Body of pancreas (tissue), 4 donors: ENCODE data around the gene TBCEL. TPM values are rescaled to one million over a fixed set of nuclear protein-coding genes. Genes with fewer than 3 reads are reported as not detected.
"Not testable (repeated sequence)": the region's sequence is repeated elsewhere in the genome, so short reads cannot be mapped to it uniquely, and the experiment has no call there.

Source experiments
- ATAC-seq: fragments of 150-250 bp; one replicate; pipeline ENCODE4 v1.9.1; 2016
- DNase-seq, 4 donors: peaks; one replicate each; pipeline ENCODE4 v3.0.0-alpha.2; 2019
- H3K27ac ChIP-seq, 4 donors: fragments of 200-600 bp; sonication (generic); 1 replicate in 3 of 4; 2 replicates in 1 of 4; pipeline versions ENCODE4 v1.5.1 to v1.6.1; 2016 to 2019; ENCODE audit warnings: mild to moderate bottlenecking in 1 of 4, mixed read lengths in 1 of 4, moderate library complexity in 1 of 4
- H3K27me3 ChIP-seq, 2 donors: fragments of 200-600 bp; sonication (generic); one replicate each; pipeline ENCODE4 v1.6.0; 2016; ENCODE audit warnings: mild to moderate bottlenecking in 1 of 2
- H3K36me3 ChIP-seq, 2 donors: fragments of 200-600 bp; sonication (generic); replicated peaks in 1 of 2; 2 replicates each; pipeline ENCODE4 v1.5.1; 2016; ENCODE audit warnings: low read depth in 2 of 2; ENCODE audit not compliant: insufficient read depth in 1 of 2
- H3K4me1 ChIP-seq: fragments of 200-600 bp; sonication (generic); one replicate; pipeline ENCODE4 v1.6.0; 2016
- H3K4me3 ChIP-seq, 2 donors: fragments of 200-600 bp; sonication (generic); 1 replicate in 1 of 2; 2 replicates in 1 of 2; pipeline ENCODE4 v1.5.1; 2016 to 2019
- H3K9me3 ChIP-seq, 3 donors: fragments of 200-600 bp; sonication (generic); 1 replicate in 2 of 3; 2 replicates in 1 of 3; pipeline ENCODE4 v1.5.1; 2016
- POLR2A ChIP-seq, 3 donors: fragments of 450-650 bp; IDR thresholded peaks; one replicate each; pipeline ENCODE4 v1.6.1; 2016; ENCODE audit warnings: antibody characterized with exemption in 3 of 3, mild to moderate bottlenecking in 2 of 3
- WGBS, 2 donors: methylation state at CpG; one replicate each; pipeline ENCODE4 v1.1.5; 2017; 5-methylcytosine and 5-hydroxymethylcytosine counted together
- intact Hi-C: fragments of 100-400 bp; cut with DNase I; formaldehyde crosslinking; loops from one replicate; pipeline ENCODE4 v1.15.1; 2023
- total RNA-seq, 2 donors: library from RNA; depleted of rRNA; stranded (reverse); fragments of >200 nt; gene quantifications; one replicate each; pipeline ENCODE4 v1.1.0, GENCODE V29; 2016
- TF ChIP-seq, protein P1 (sequence below), 7 experiments: fragments of 450-650 bp in 4 of 7; fragments of 200-600 bp in 3 of 7; sonication (generic) in 3 of 7; IDR thresholded peaks; one replicate each; pipeline ENCODE4 v1.5.1; 2016 to 2019; ENCODE audit warnings: antibody characterized with exemption in 7 of 7

Gene TBCEL
- total RNA-seq, 2 donors from 2014 or later: 5.9 to 14.8 TPM

DNA sequence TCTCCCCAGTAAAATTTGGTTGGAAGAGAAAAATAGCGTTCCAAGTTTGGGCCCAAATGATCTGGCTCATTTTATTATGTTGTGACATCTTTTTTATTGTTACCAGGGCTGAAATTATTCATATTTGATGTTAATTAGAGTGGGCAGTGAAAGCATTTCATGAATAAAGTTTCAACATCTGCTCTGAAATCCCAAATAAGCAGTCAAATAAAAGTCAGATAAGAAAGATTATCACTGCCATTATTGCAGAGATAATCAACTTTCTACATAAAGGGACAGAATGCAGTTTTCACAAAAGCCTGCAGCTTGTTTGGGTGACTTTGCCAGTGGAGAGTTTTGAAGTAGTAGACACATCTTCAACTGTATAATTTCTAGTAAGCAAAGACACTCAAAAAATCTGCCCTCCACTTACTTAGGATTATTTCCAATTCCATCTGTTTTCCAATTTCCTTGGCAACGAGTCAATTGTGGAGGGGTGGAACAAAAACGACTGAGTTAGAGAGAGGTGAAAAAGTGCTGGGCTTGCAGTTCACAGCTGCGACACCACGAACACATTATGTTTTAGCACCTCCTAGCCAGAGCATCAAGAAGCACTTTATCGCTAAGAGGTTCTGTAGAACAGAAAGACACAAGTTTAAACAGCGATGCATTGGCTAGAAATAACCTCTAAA, 86.1 kb downstream of the TBCEL start:
- WGBS, 2 donors: 62 to 63% methylated on average over 7 of the region's 7 CpGs
- Histone ChIP-seq H3K27ac (no peak overlapping the region), H3K4me1 (no peaks in the 10 kb centered on the region), H3K9me3 (no peaks in the 10 kb centered on the region), H3K36me3 (no peaks in the 10 kb centered on the region), H3K27me3 (no peaks in the 10 kb centered on the region), H3K4me3 (no peak overlapping the region)
- intact Hi-C loops: no loop called here
- TF ChIP-seq POLR2A (IDR thresholded peaks at IDR 0.05): no peak
- TF ChIP-seq, protein P1, sequence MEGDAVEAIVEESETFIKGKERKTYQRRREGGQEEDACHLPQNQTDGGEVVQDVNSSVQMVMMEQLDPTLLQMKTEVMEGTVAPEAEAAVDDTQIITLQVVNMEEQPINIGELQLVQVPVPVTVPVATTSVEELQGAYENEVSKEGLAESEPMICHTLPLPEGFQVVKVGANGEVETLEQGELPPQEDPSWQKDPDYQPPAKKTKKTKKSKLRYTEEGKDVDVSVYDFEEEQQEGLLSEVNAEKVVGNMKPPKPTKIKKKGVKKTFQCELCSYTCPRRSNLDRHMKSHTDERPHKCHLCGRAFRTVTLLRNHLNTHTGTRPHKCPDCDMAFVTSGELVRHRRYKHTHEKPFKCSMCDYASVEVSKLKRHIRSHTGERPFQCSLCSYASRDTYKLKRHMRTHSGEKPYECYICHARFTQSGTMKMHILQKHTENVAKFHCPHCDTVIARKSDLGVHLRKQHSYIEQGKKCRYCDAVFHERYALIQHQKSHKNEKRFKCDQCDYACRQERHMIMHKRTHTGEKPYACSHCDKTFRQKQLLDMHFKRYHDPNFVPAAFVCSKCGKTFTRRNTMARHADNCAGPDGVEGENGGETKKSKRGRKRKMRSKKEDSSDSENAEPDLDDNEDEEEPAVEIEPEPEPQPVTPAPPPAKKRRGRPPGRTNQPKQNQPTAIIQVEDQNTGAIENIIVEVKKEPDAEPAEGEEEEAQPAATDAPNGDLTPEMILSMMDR (IDR thresholded peaks at IDR 0.05): no peak
- ATAC-seq: no peak
- no peak for DNase-seq

DNA sequence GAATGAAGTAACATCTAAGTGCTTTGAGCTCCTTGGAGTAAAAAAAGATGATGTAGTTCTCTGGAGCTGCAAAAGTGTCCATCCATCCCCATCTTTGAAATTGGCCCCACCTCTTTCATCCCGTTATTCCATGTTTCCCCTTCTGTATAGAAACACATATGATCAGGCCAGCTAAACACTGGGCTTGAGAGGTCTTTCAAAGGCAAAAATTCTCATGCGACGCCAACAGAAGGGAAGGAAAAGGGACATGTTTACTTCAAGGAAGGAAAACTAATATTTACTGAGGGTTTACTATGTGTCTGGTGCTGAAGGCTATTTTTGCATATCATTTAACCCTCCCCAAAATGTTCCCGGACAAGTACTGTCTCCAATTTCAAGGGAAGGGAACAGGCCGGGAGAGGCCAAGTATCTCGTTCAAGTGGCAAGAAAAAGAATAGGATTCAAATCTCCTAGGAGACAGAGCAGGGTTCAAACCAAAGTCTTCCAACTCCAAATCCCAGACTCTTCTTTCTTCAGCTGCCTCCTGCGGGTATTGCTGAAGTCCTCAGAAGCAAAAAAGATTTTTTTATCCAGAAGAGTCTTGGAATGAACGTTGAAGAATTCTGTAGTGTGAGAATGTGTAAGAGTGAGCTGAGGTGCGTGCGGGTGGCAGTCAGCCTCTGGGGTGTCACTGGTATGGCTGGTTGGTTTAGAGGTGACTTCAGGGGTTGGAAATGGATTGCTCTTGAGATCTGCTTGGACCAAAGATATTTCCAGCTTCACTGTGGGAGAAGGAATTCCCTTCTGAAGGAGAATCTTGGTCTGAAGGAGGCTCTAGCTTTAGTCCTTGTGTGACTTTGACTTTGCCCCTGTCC, 87.2 kb downstream of the TBCEL start:
- H3K9me3 ChIP-seq: no peaks in the 10 kb centered on the region
- no peak for DNase-seq
- no peaks in the 10 kb centered on the region for H3K27me3 ChIP-seq
- H3K4me1 ChIP-seq: no peaks in the 10 kb centered on the region
- H3K36me3 ChIP-seq: no peaks in the 10 kb centered on the region
- intact Hi-C loops: no loop called here
- H3K4me3 ChIP-seq: no peak overlapping the region
- TF ChIP-seq, protein P1 (IDR thresholded peaks at IDR 0.05): no peak
- no peak for TF ChIP-seq POLR2A (IDR thresholded peaks at IDR 0.05)
- WGBS, 2 donors: 65 to 75% methylated on average over 10 of the region's 10 CpGs
- ATAC-seq: no peak
- H3K27ac ChIP-seq: no peak overlapping the region

DNA sequence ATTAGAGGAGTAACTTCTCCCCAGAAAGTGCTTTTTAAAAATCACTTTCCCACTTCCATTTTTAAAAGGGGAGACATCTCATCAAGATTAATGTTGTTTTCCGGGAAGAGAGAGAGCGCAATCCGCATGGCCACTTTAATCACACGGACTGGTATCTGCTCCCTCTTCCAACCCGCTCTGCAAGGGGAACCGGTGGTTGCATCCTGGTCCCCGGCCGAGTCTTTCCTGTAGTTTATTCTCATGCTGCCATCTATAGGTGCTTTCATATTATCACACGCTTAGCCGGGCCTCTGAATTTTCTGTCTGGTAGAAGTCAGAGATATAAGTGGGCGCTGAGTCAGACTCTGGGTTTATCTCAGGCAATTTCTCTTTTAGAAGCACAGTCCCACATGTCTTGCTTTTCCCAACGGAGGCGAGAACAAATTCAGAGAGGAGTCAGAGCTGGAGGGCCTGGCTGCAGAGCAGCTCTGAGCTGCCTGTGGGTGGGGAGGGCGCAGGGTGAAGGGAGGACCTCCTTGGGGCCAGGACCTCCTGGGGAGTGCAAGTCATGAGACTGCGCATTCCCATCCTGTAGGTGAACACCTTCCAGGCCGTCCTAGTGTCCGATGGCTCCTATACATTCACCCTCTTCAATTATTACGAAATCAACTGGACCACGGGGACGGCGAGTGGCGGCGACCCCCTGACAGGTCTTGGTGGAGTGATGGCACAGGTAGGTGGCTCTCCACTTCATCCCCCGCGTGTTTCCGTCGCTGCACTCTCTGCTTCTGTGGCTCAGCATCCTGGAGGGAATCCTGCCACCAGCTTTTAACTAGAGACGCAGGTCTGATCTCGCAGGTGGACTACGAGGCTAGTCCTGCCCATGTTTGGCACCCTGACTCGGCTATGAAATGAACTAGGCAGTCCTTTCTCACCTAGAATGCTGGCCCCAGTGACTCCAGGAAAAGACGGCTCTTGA, 88.9 kb downstream of the TBCEL start:
- H3K36me3 ChIP-seq: no peaks in the 10 kb centered on the region

DNA sequence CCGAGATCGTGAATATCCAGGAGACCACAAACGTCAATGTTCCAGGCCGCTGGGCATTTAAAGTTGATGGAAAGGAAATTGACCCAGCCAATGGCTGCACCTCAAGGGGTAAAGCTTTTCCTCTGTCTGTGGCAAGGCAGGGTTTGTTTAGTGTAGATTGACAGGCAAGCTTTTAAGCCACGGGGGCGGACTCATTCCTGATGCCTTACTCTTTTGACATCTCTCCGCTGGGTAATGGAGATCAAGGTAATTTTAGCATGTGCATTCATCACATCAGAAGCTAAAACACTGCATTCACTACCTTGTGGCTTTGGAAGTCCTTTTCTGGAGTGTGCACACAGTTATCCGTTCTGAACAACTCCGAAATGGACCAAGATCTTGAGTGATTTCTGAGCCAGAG, 89.7 kb downstream of the TBCEL start:
- no peak overlapping the region for H3K27ac ChIP-seq
- no peak for TF ChIP-seq POLR2A (IDR thresholded peaks at IDR 0.05)
- TF ChIP-seq, protein P1 (IDR thresholded peaks at IDR 0.05): no peak
- H3K4me1 ChIP-seq: no peaks in the 10 kb centered on the region
- no peaks in the 10 kb centered on the region for H3K9me3 ChIP-seq
- no peak for DNase-seq
- no peaks in the 10 kb centered on the region for H3K27me3 ChIP-seq
- no peak for ATAC-seq
- no peak overlapping the region for H3K4me3 ChIP-seq
- WGBS, 2 donors: 72 to 77% methylated on average over 9 of the region's 9 CpGs
- H3K36me3 ChIP-seq: no peaks in the 10 kb centered on the region
- intact Hi-C loops: no loop called here

More for the DNA sequence above, 88.9 kb downstream of the TBCEL start:
- DNase-seq (peak; percentile 46 to 70 (median 64)), ATAC-seq (peak; percentile 76)
- 36 to 42% methylated on average over 28 to 32 of the region's 32 CpGs for WGBS, 2 donors
- intact Hi-C loops: no loop called here
- H3K27ac ChIP-seq: no peak overlapping the region
- no peak overlapping the region for H3K4me3 ChIP-seq
- H3K9me3 ChIP-seq: no peaks in the 10 kb centered on the region
- no peaks in the 10 kb centered on the region for H3K4me1 ChIP-seq
- H3K27me3 ChIP-seq: no peaks in the 10 kb centered on the region
- TF ChIP-seq, protein P1 (IDR thresholded peaks at IDR 0.05): peak; percentile 35 to 74 (median 61)
- TF ChIP-seq POLR2A (IDR thresholded peaks at IDR 0.05): no peak

DNA sequence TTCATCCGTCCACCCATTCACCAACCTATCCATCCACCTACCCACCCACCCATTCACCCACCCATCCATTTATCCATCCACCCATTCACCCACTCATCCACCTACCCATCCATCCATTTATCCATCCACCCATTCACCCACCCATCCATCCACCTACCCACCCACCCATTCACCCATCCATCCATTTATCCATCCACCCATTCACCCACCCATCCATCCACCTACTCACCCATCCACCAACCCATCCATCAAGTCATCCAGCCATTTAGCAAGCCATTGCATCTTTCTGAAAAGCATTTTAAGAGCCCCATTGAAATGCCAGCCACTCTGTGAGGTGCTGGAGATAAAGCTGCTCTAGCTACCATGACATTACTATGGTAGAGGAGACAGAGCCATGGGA, 91.1 kb downstream of the TBCEL start:
- intact Hi-C loops, H3K9me3 ChIP-seq, H3K36me3 ChIP-seq, H3K4me1 ChIP-seq, H3K4me3 ChIP-seq, H3K27me3 ChIP-seq, DNase-seq, ATAC-seq, H3K27ac ChIP-seq: not testable (repeated sequence)
- WGBS, 2 donors: 60 to 92% methylated on average over 1 of the region's 1 CpG
